Suprapubic skin (tissue), 4 donors: ENCODE results near the gene TSR2.

Experiments
- CTCF ChIP-seq, 2 donors: fragments of 200-600 bp in 1 of 2; fragments of 450-650 bp in 1 of 2; sonication (generic) in 1 of 2; IDR thresholded peaks; one replicate each; pipeline ENCODE4 v1.5.1; 2016 to 2019; ENCODE audit warnings: antibody characterized with exemption in 2 of 2, mild to moderate bottlenecking in 1 of 2, moderate library complexity in 1 of 2
- EP300 ChIP-seq: sonication (generic); formaldehyde crosslinking; IDR thresholded peaks from one replicate; pipeline ENCODE4 v1.6.1; 2017; ENCODE audit warnings: antibody characterized with exemption
- POLR2A ChIP-seq, 2 donors: fragments of 450-650 bp; IDR thresholded peaks; one replicate each; pipeline ENCODE4 v1.6.1; 2017; ENCODE audit warnings: antibody characterized with exemption in 2 of 2, mild to moderate bottlenecking in 2 of 2, moderate library complexity in 2 of 2
- POLR2AphosphoS5 ChIP-seq, 3 donors: sonication (generic); formaldehyde crosslinking; IDR thresholded peaks; one replicate each; pipeline ENCODE4 v1.6.1; 2017; ENCODE audit warnings: antibody characterized with exemption in 3 of 3

- TF ChIP-seq CTCF (IDR thresholded peaks at IDR 0.05), result no peak
- no peak for TF ChIP-seq POLR2A (IDR thresholded peaks at IDR 0.05)
- TF ChIP-seq POLR2AphosphoS5 (IDR thresholded peaks at IDR 0.05), result no peak
- no peak for TF ChIP-seq EP300
Measured at GRCh38 chrX:54430519-54430918, 9.7 kb upstream of the TSR2 start.
